ENCODE measurements around the gene ADGRG2. TPM values are rescaled to one million over a fixed set of nuclear protein-coding genes. Genes with fewer than 3 reads are reported as not detected.
A peak's percentile ranks its signal among the peaks of the same experiment; 100 is the strongest.

Gene ADGRG2
- total RNA-seq: 0.15 TPM in 1 of 2 replicates, not detected in the other

GRCh38 chrX:19121898-19122640 lies at the start of gene ADGRG2:
Gene ADGRG2, minus strand, starts transcription at chrX:19122468. Its CDS starts 53,634 bp downstream, at chrX:19068834.
- DNase-seq (ENCODE audit: low read depth): no peak

GRCh38 chrX:19168609-19169008 lies 46.3 kb upstream of the ADGRG2 start:
- DNase-seq (ENCODE audit: low read depth): no peak

- DNase-seq (ENCODE audit: low read depth): no peak
These were observed 40.6 kb upstream of the ADGRG2 start for GRCh38 chrX:19162851-19163250.

- no peak for DNase-seq (ENCODE audit: low read depth)
These were observed 33.9 kb upstream of the ADGRG2 start for GRCh38 chrX:19156186-19156585.

GRCh38 chrX:19152762-19153161 lies 30.5 kb upstream of the ADGRG2 start:
- peak; percentile 57 for DNase-seq (ENCODE audit: low read depth)

- DNase-seq (ENCODE audit: low read depth): no peak
These were observed 14.8 kb upstream of the ADGRG2 start for GRCh38 chrX:19137067-19137466.

- DNase-seq (ENCODE audit: low read depth): no peak
These were observed 11.5 kb upstream of the ADGRG2 start for GRCh38 chrX:19133784-19134183.

- DNase-seq (ENCODE audit: low read depth): no peak
These were observed 11.0 kb upstream of the ADGRG2 start for GRCh38 chrX:19133231-19133630.

- DNase-seq (ENCODE audit: low read depth): no peak
These were observed 8.4 kb upstream of the ADGRG2 start for GRCh38 chrX:19130628-19131027.

- no peak for DNase-seq (ENCODE audit: low read depth)
These were observed 7.4 kb upstream of the ADGRG2 start for GRCh38 chrX:19129694-19130093.

GRCh38 chrX:19127649-19128168 lies 5.4 kb upstream of the ADGRG2 start:
- DNase-seq (ENCODE audit: low read depth): peak; percentile 71

GRCh38 chrX:19122641-19123009 lies 357 bp upstream of the ADGRG2 start:
- DNase-seq (ENCODE audit: low read depth): no peak

GRCh38 chrX:19121466-19121865 lies 802 bp downstream of the ADGRG2 start:
- DNase-seq (ENCODE audit: low read depth): no peak

GRCh38 chrX:19110642-19111041 lies 11.6 kb downstream of the ADGRG2 start:
- no peak for DNase-seq (ENCODE audit: low read depth)

GRCh38 chrX:19107035-19107434 lies 15.2 kb downstream of the ADGRG2 start:
- no peak for DNase-seq (ENCODE audit: low read depth)

- no peak for DNase-seq (ENCODE audit: low read depth)
These were observed 21.7 kb downstream of the ADGRG2 start for GRCh38 chrX:19100586-19100985.

- DNase-seq (ENCODE audit: low read depth): no peak
These were observed 24.6 kb downstream of the ADGRG2 start for GRCh38 chrX:19097553-19098283.

GRCh38 chrX:19096586-19096985 lies 25.7 kb downstream of the ADGRG2 start:
- peak; percentile 0 for DNase-seq (ENCODE audit: low read depth)

- DNase-seq (ENCODE audit: low read depth): no peak
These were observed 27.6 kb downstream of the ADGRG2 start for GRCh38 chrX:19094654-19095053.

GRCh38 chrX:19091596-19091995 lies 30.7 kb downstream of the ADGRG2 start:
- DNase-seq (ENCODE audit: low read depth): no peak

- no peak for DNase-seq (ENCODE audit: low read depth)
These were observed 32.7 kb downstream of the ADGRG2 start for GRCh38 chrX:19089555-19090040.

GRCh38 chrX:19086102-19086772 lies 36.0 kb downstream of the ADGRG2 start:
- no peak for DNase-seq (ENCODE audit: low read depth)

Measured in renal cortical epithelial cell (primary cell).